Measurements from ENCODE around the gene RGS16. TPM values are rescaled to one million over a fixed set of nuclear protein-coding genes. Genes with fewer than 3 reads are reported as not detected.

The RGS16 gene
- total RNA-seq, 1 experiment from 2014 or later = 0.23 TPM

DNA sequence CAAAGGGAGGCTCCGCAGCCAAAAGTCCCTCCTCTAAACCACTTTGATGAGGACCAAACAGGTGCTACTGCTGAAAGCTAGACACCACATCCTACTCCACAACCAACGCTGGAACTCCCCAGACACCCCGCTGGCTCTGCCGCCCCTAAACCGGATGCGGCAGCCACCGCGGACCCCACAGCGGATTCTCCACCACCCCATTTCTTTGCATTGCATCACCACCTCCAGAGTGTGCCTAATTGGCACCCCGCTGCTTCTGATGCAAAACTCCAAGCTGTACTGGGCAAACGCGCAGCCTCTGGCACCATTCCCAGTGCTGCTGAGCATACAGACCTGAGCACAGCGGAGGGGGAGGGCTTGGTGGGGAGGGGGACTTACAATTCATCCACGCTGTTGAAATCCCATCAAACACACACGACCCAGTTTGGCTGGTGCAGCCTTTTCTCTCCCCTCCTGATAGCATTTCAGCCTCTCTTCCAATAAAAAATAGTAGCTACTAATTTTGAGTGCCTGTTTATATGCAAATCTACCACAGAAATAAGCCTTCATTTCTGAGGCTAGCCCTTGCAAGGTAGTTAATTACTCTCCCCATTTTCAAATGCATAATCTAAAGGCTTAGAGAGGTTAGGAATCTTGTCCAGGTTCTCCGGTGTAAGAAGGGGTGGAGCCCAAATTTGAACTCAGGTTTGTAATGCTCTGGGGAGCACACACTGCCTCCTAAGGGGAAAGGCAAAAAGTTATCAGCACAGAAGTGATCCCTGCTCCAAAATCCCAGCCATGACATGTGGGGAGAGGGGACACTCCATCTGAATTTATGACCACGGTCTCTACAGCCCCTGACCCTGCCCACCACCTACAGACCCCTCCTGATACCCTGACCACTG is 12.2 kb upstream of the RGS16 start:
- DNase-seq (ENCODE audit: low read depth, low spot score) = no peak
- no peak overlapping the region for H3K27ac ChIP-seq (ENCODE audit: low read length)
- BruUV-seq (replicated peaks) = no TSS peak
- in situ Hi-C loops (cut with HindIII; ENCODE audit: low pct_unique_long_range_greater_than_20kb, low sequenced_read_pairs) = no loop called here
- intact Hi-C loops (cut with micrococcal nuclease; ENCODE audit: unreplicated experiment) = no loop called here
- CTCF ChIA-PET = interaction anchor here (0.9 to 1.1 kb wide), 2 partner anchors 25 to 170 kb away, joined by 3 read pairs; no protein-coding TSS in a partner anchor
- H3K4me3 ChIP-seq (ENCODE audit: low read depth in 2 of 2, low read length in 2 of 2) = no peak overlapping the region
- peaks cover 16% of the 10 kb centered on the region for H3K27me3 ChIP-seq (ENCODE audit: control insufficient read depth, insufficient read depth, low read length)
- no peak for TF ChIP-seq SIN3A (IDR thresholded peaks at IDR 0.05; ENCODE audit: borderline replicate concordance, insufficient read depth, low read depth, low read length)
- no peak for TF ChIP-seq TCF7L2 (IDR thresholded peaks at IDR 0.05; ENCODE audit: low read depth, low read length)
- no peak for TF ChIP-seq REST (IDR thresholded peaks at IDR 0.05; ENCODE audit: insufficient read depth in 1 of 2, low read depth in 2 of 2, low read length in 1 of 2)
- TF ChIP-seq, protein P1, sequence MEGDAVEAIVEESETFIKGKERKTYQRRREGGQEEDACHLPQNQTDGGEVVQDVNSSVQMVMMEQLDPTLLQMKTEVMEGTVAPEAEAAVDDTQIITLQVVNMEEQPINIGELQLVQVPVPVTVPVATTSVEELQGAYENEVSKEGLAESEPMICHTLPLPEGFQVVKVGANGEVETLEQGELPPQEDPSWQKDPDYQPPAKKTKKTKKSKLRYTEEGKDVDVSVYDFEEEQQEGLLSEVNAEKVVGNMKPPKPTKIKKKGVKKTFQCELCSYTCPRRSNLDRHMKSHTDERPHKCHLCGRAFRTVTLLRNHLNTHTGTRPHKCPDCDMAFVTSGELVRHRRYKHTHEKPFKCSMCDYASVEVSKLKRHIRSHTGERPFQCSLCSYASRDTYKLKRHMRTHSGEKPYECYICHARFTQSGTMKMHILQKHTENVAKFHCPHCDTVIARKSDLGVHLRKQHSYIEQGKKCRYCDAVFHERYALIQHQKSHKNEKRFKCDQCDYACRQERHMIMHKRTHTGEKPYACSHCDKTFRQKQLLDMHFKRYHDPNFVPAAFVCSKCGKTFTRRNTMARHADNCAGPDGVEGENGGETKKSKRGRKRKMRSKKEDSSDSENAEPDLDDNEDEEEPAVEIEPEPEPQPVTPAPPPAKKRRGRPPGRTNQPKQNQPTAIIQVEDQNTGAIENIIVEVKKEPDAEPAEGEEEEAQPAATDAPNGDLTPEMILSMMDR (IDR thresholded peaks at IDR 0.05) = no peak
- H3K4me1 ChIP-seq (ENCODE audit: control insufficient read depth, insufficient read depth, low read length) = no peaks in the 10 kb centered on the region; the same call in 1 of the 2 replicates
- 0 out of 2 replicates have a peak, but pooled peaks have one; percentile 19 for ATAC-seq
- no peaks in the 10 kb centered on the region for H3K36me3 ChIP-seq (ENCODE audit: control insufficient read depth, insufficient read depth, low read length)
- H3K9me3 ChIP-seq (ENCODE audit: control insufficient read depth, insufficient read depth, low read depth, low read length) = no peaks in the 10 kb centered on the region
- POLR2A ChIA-PET = interaction anchor here (0.5 kb wide), 1 partner anchor 741 kb away, joined by 3 read pairs; no protein-coding TSS in a partner anchor

- no peaks in the 10 kb centered on the region for H3K36me3 ChIP-seq (ENCODE audit: control insufficient read depth, insufficient read depth, low read length)
- H3K27ac ChIP-seq (ENCODE audit: low read length) = no peak overlapping the region
- H3K4me3 ChIP-seq (ENCODE audit: low read depth in 2 of 2, low read length in 2 of 2) = peak overlapping the region in 1 of 2 experiments; percentile 43; a peak in 3 of 4 replicates
- intact Hi-C loops (cut with micrococcal nuclease; ENCODE audit: unreplicated experiment) (no loop called here), in situ Hi-C loops (cut with HindIII; ENCODE audit: low pct_unique_long_range_greater_than_20kb, low sequenced_read_pairs) (no loop called here)
- ChIA-PET POLR2A (no interaction called here), CTCF (no interaction called here)
- H3K4me1 ChIP-seq (ENCODE audit: control insufficient read depth, insufficient read depth, low read length) = no peaks in the 10 kb centered on the region; the same call in 1 of the 2 replicates
- peak; percentile 59 for ATAC-seq
- no peak for DNase-seq (ENCODE audit: low read depth, low spot score)
- H3K9me3 ChIP-seq (ENCODE audit: control insufficient read depth, insufficient read depth, low read depth, low read length) = no peaks in the 10 kb centered on the region
- TF ChIP-seq TCF7L2 (IDR thresholded peaks at IDR 0.05; ENCODE audit: low read depth, low read length) = no peak
- TF ChIP-seq SIN3A (IDR thresholded peaks at IDR 0.05; ENCODE audit: borderline replicate concordance, insufficient read depth, low read depth, low read length) = no peak
- TF ChIP-seq, protein P1 (IDR thresholded peaks at IDR 0.05) = no peak
- no peak for TF ChIP-seq POLR2AphosphoS5 (IDR thresholded peaks at IDR 0.05; ENCODE audit: low read depth, low read length)
- no peak for TF ChIP-seq REST (IDR thresholded peaks at IDR 0.05; ENCODE audit: insufficient read depth in 1 of 2, low read depth in 2 of 2, low read length in 1 of 2)
- H3K27me3 ChIP-seq (ENCODE audit: control insufficient read depth, insufficient read depth, low read length) = peaks cover 16% of the 10 kb centered on the region
- no TSS peak for BruUV-seq (replicated peaks)
Measured at GRCh38 chr1:182615468-182616129, 11.4 kb upstream of the RGS16 start.
